ENCODE data around the gene TAF11L8.
"Not testable (repeated sequence)": the region's sequence is repeated elsewhere in the genome, so short reads cannot be mapped to it uniquely, and the experiment has no call there.

TAF11L8 gene

GRCh38 chr5:17590860-17591259, at the start of gene TAF11L8:
TAF11L8 (minus strand) TSS chr5:17590960.
- not testable (repeated sequence) for H3K27ac Mint-ChIP-seq; H3K4me3 Mint-ChIP-seq; H3K9me3 Mint-ChIP-seq; H3K36me3 Mint-ChIP-seq (ENCODE audit: low read depth); H3K27me3 Mint-ChIP-seq; H3K4me1 Mint-ChIP-seq (ENCODE audit: low read depth)

DNA sequence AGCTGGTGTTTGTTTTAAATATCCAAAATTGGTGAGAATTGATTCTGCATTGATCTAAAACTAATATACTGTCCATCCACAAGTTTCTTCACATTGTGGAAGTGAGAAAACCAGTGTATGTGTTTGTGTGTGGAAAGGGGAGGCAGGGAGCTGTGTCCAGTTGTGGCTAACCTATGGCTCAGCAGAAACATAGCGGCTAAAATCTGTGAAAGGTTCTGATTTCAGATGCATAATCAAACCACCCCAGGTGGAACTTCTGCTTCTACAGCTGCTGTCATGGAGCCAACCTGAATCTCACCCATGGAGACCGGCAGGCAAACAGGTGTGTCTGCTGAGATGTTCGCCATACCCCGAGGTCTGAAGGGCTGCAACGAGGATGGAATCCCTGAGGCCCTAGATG, 43.4 kb upstream of the TAF11L8 start, which contains the start of gene TAF11L14:
Gene TAF11L14, plus strand, starts transcription at position 301 of the 400 bp plus-strand sequence.
- Mint-ChIP-seq H3K36me3 (ENCODE audit: low read depth) (no peaks in the 10 kb centered on the region), H3K4me1 (ENCODE audit: low read depth) (no peaks in the 10 kb centered on the region), H3K27ac (no peak within 1 kb of the TSS)

GRCh38 chr5:17631788-17632187, 41.0 kb upstream of the TAF11L8 start, which contains the start of gene TAF11L13:
TAF11L13 (plus strand) TSS chr5:17632088.
- not testable (repeated sequence) for H3K4me1 Mint-ChIP-seq (ENCODE audit: low read depth); H3K9me3 Mint-ChIP-seq; H3K27me3 Mint-ChIP-seq; H3K36me3 Mint-ChIP-seq (ENCODE audit: low read depth); H3K4me3 Mint-ChIP-seq; H3K27ac Mint-ChIP-seq

More for the DNA sequence above, 43.4 kb upstream of the TAF11L8 start, which contains the start of gene TAF11L14:
- Mint-ChIP-seq H3K9me3 (peaks cover 8% of the 10 kb centered on the region), H3K27me3 (no peaks in the 10 kb centered on the region), H3K4me3 (no peak within 1 kb of the TSS)

DNA sequence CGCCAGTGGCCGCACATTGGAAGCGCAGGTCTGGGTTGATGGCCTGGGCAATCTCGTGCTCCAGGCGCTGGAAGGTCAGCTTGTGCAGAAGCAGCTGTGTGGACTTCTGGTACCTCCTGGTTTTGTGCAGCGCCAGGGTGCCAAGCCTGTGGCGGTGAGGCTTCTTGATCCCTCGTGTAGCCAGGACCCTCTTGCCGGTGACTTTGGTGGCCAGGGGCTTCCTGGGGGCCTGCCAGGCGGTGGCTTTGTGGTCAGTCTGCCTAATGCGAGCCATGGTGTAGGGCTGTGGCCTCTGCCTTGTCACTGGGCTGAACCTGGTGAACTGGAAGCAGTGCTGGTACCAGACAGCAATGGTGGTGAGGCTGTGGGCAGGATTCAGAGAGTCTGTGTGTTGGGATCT, 34.9 kb upstream of the TAF11L8 start:
- no peaks in the 10 kb centered on the region for H3K4me1 Mint-ChIP-seq (ENCODE audit: low read depth)
- H3K4me3 Mint-ChIP-seq, result no peak overlapping the region
- H3K9me3 Mint-ChIP-seq, result no peaks in the 10 kb centered on the region
- H3K36me3 Mint-ChIP-seq (ENCODE audit: low read depth), result no peaks in the 10 kb centered on the region
- H3K27me3 Mint-ChIP-seq, result no peaks in the 10 kb centered on the region
- H3K27ac Mint-ChIP-seq, result no peak overlapping the region

DNA sequence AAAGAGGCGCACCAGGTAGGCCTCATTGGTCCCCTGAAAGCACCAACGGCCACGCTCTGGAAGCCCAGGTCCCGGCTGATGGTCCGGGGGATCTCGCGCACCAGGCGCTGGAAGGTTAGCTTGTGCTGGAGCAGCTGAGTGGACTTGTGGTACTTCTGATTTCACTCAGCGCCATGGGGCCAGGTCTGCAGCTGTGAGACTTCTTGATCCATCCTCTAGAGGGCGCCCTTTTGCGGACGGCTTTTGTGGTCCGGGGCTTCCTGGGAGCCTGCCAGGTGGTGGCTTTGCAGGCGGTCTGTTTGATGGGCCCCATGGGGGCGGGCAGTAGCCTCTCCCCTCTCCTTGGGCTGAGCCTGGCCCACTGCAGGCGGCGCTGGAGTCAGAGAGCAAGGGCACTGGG, 29.9 kb upstream of the TAF11L8 start:
- Mint-ChIP-seq H3K4me3 (no peak overlapping the region), H3K9me3 (peaks cover 18% of the 10 kb centered on the region), H3K4me1 (ENCODE audit: low read depth) (no peaks in the 10 kb centered on the region), H3K27me3 (no peaks in the 10 kb centered on the region), H3K27ac (no peak overlapping the region), H3K36me3 (ENCODE audit: low read depth) (no peaks in the 10 kb centered on the region)

GRCh38 chr5:17619354-17619753, 28.6 kb upstream of the TAF11L8 start:
- Mint-ChIP-seq H3K27ac (no peak overlapping the region), H3K4me1 (ENCODE audit: low read depth) (no peaks in the 10 kb centered on the region), H3K9me3 (peaks cover 20% of the 10 kb centered on the region), H3K36me3 (ENCODE audit: low read depth) (no peaks in the 10 kb centered on the region), H3K27me3 (no peaks in the 10 kb centered on the region), H3K4me3 (no peak overlapping the region)

GRCh38 chr5:17614872-17615605, 24.3 kb upstream of the TAF11L8 start:
- Mint-ChIP-seq H3K9me3 (peaks cover 18% of the 10 kb centered on the region), H3K27me3 (no peaks in the 10 kb centered on the region), H3K4me1 (ENCODE audit: low read depth) (no peaks in the 10 kb centered on the region), H3K4me3 (no peak overlapping the region), H3K27ac (no peak overlapping the region), H3K36me3 (ENCODE audit: low read depth) (no peaks in the 10 kb centered on the region)

DNA sequence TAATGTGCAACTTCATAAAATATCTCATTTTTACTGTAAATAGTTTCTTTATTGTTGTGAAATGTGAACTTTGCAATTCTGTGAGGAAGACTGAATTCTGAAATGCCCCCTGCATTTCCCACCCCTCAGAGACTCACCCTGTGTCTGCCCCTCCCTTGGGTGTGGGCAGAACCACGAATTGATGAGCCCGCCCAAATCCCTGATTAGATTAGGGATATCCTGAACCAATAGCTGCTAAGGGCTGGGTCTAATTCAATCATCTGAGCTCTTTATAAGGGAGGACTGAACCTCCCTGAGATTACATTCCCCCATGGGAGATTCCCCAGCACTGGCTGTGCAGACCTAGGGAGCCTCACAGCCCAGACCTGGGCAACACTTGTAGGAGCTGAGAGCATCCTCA, 19.3 kb upstream of the TAF11L8 start, which contains the start of gene TAF11L12:
Gene TAF11L12, plus strand, starts transcription at position 301 of the 400 bp plus-strand sequence.
- not testable (repeated sequence) for H3K9me3 Mint-ChIP-seq, H3K27me3 Mint-ChIP-seq

DNA sequence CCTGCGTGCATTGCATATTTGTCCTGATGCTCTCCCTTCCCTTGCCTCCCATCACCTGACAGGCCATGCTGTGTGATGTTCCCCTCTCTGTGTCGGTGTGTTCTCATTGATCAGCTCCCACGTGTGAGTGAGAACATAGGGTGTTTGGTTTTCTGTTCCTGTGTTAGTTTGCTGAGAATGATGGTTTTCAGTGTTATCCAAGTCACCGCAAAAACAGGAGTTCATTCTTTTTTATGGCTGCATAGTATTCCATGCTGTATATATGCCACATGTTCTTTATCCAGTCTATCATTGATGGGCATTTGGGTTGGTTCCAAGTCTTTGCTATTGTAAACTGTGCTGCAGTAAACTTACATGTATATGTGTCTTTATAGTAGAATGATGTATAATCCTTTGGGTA, 16.7 kb upstream of the TAF11L8 start:
- not testable (repeated sequence) for H3K27me3 Mint-ChIP-seq; H3K4me3 Mint-ChIP-seq; H3K4me1 Mint-ChIP-seq (ENCODE audit: low read depth); H3K36me3 Mint-ChIP-seq (ENCODE audit: low read depth); H3K9me3 Mint-ChIP-seq; H3K27ac Mint-ChIP-seq

More for the DNA sequence above, 19.3 kb upstream of the TAF11L8 start, which contains the start of gene TAF11L12:
- not testable (repeated sequence) for H3K36me3 Mint-ChIP-seq (ENCODE audit: low read depth); H3K27ac Mint-ChIP-seq; H3K4me1 Mint-ChIP-seq (ENCODE audit: low read depth); H3K4me3 Mint-ChIP-seq

- Mint-ChIP-seq H3K9me3 (peaks cover 7% of the 10 kb centered on the region), H3K4me3 (no peak overlapping the region), H3K27ac (no peak overlapping the region), H3K4me1 (ENCODE audit: low read depth) (no peaks in the 10 kb centered on the region), H3K36me3 (ENCODE audit: low read depth) (no peaks in the 10 kb centered on the region), H3K27me3 (no peaks in the 10 kb centered on the region)
Observed at GRCh38 chr5:17604951-17605350, 14.2 kb upstream of the TAF11L8 start.

GRCh38 chr5:17603880-17604279, 13.1 kb upstream of the TAF11L8 start, which contains the start of gene TAF11L11:
TAF11L11 (plus strand) TSS chr5:17604183.
- H3K9me3 Mint-ChIP-seq, H3K27ac Mint-ChIP-seq: not testable (repeated sequence)

DNA sequence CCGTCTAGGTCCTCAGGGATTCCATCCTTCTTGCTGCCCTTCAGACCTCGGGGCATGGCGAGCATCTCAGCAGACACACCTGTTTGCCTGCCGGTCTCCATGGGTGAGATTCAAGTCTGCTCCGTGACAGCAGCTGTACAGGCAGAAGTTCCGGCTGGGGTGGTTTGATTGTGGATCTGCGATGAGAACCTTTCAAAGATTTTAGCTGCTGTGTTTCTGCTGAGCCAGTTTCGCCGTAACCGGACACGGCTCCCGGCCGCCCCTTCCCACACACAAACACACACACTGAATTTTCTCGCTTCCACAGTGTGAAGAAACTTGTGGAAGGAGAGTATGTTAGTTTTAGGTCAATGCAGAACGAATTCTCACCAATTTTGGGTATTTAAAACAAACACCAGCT, 7.0 kb upstream of the TAF11L8 start, which contains the start of gene TAF11L10:
Gene TAF11L10, minus strand, starts transcription at position 101 of the 400 bp plus-strand sequence.
- H3K36me3 Mint-ChIP-seq (ENCODE audit: low read depth); H3K27ac Mint-ChIP-seq; H3K9me3 Mint-ChIP-seq; H3K4me1 Mint-ChIP-seq (ENCODE audit: low read depth); H3K4me3 Mint-ChIP-seq; H3K27me3 Mint-ChIP-seq: not testable (repeated sequence)

More at GRCh38 chr5:17603880-17604279, 13.1 kb upstream of the TAF11L8 start, which contains the start of gene TAF11L11:
- H3K36me3 Mint-ChIP-seq (ENCODE audit: low read depth); H3K27me3 Mint-ChIP-seq; H3K4me3 Mint-ChIP-seq; H3K4me1 Mint-ChIP-seq (ENCODE audit: low read depth): not testable (repeated sequence)

GRCh38 chr5:17594255-17594654, 3.5 kb upstream of the TAF11L8 start, which contains the start of gene TAF11L9:
TAF11L9 (minus strand) TSS chr5:17594394.
- not testable (repeated sequence) for H3K27ac Mint-ChIP-seq; H3K27me3 Mint-ChIP-seq; H3K36me3 Mint-ChIP-seq (ENCODE audit: low read depth); H3K9me3 Mint-ChIP-seq; H3K4me3 Mint-ChIP-seq; H3K4me1 Mint-ChIP-seq (ENCODE audit: low read depth)

DNA sequence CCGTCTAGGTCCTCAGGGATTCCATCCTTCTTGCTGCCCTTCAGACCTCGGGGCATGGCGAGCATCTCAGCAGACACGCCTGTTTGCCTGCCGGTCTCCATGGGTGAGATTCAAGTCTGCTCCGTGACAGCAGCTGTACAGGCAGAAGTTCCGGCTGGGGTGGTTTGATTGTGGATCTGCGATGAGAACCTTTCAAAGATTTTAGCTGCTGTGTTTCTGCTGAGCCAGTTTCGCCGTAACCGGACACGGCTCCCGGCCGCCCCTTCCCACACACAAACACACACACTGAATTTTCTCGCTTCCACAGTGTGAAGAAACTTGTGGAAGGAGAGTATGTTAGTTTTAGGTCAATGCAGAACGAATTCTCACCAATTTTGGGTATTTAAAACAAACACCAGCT, 5.1 kb downstream of the TAF11L8 start, which contains the start of gene TAF11L7:
Gene TAF11L7, minus strand, starts transcription at position 101 of the 400 bp plus-strand sequence.
- H3K9me3 Mint-ChIP-seq; H3K4me3 Mint-ChIP-seq; H3K36me3 Mint-ChIP-seq (ENCODE audit: low read depth); H3K27ac Mint-ChIP-seq; H3K27me3 Mint-ChIP-seq; H3K4me1 Mint-ChIP-seq (ENCODE audit: low read depth): not testable (repeated sequence)
